BLaER1 treated with 17β-estradiol and CSF1 and Interleukin-3, amounts not matched to agents 10 nM and 100 nM (cell line): ENCODE measurements around the gene HESX1.

ENCODE experiments used
- H3K27ac ChIP-seq, 11 experiments: shearing (Covaris generic); formaldehyde crosslinking; 2 replicates each; pipeline ENCODE4 v1.8.1; 2022
- H3K27me3 ChIP-seq, 11 experiments: shearing (Covaris generic); formaldehyde crosslinking; 2 replicates each; pipeline ENCODE4 v1.8.1; 2022
- H3K36me3 ChIP-seq, 11 experiments: shearing (Covaris generic); formaldehyde crosslinking; 2 replicates each; pipeline ENCODE4 v1.8.1; 2022
- H3K4me1 ChIP-seq, 10 experiments: shearing (Covaris generic); formaldehyde crosslinking; 2 replicates each; pipeline ENCODE4 v1.8.1; 2022
- H3K4me2 ChIP-seq, 11 experiments: shearing (Covaris generic); formaldehyde crosslinking; 2 replicates each; pipeline ENCODE4 v1.8.1; 2022
- H3K4me3 ChIP-seq, 10 experiments: shearing (Covaris generic); formaldehyde crosslinking; 2 replicates each; pipeline ENCODE4 v1.8.1; 2022
- H3K9ac ChIP-seq, 11 experiments: shearing (Covaris generic); formaldehyde crosslinking; 2 replicates each; pipeline ENCODE4 v1.8.1; 2022
- H3K9me3 ChIP-seq, 11 experiments: shearing (Covaris generic); formaldehyde crosslinking; replicated peaks in 1 of 11; 2 replicates each; pipeline ENCODE4 v1.8.1; 2022
- H4K20me1 ChIP-seq, 11 experiments: shearing (Covaris generic); formaldehyde crosslinking; 2 replicates each; pipeline ENCODE4 v1.8.1; 2022
- Cebpa-rat ChIP-seq, 11 experiments: shearing (Covaris generic); IDR thresholded peaks; 2 replicates each; pipeline ENCODE4 v1.8.1; 2022

HESX1 gene

DNA sequence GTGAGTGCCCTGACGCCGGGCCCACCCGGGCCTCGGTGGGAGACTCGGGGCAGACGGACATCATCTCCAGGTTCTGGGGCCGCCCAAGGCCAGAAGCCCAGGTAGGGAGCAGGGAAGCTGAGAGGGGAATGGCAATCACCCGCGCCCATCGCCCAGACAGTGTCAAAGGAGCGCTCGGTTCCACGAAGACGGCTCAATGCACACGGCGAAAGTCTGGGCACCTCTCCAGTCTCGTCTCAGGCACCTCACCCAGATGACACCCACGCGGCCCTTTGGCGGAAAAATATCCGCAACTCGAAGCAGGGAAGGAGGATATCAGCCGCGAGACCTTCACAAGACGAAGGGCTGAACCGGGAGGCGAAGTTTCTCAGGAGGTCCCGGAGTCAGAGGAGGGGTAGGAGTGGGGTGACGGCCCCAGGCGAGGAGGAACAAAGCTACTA is 35.5 kb downstream of the HESX1 start:
- Histone ChIP-seq H4K20me1 (peaks cover 0 to 71% (median 10%) of the 10 kb centered on the region in 11 experiments; a peak in 15 of 22 replicates), H3K27me3 (peaks cover 47 to 99% (median 65%) of the 10 kb centered on the region in 11 experiments), H3K9me3 (no peaks in the 10 kb centered on the region), H3K9ac (peak overlapping the region in 8 of 11 experiments; percentile 55 to 76 (median 71); a peak in 8 of 22 replicates), H3K4me1 (peaks cover 10 to 32% (median 22%) of the 10 kb centered on the region in 10 experiments), H3K36me3 (no peaks in the 10 kb centered on the region), H3K4me2 (peak overlapping the region; percentile 95 to 100 (median 100)), H3K4me3 (peak overlapping the region; percentile 67 to 83 (median 74)), H3K27ac (no peak overlapping the region)
- no peak for TF ChIP-seq Cebpa-rat (IDR thresholded peaks at IDR 0.05)

DNA sequence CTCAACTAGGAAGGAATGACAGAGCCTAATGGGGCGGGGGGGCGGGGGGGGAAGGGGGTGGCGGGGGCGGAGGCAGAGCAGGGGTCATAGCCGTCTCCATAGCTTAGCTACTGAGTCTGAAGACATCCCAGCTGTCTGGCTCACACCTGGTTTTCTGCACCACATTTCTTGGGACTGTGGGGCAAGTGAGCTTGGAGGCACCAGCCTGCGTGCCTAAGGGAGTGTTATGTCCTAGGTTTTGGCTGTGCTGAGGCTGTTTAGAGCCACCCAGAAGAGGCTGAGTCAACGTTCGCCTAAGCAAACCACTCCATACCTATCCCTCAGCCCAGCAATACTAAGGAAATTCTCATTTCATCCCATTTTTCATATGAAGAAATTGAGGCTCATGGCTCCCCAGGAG is 36.0 kb downstream of the HESX1 start:
- Histone ChIP-seq H3K4me3 (peak overlapping the region in 1 of 10 experiments; percentile 67; a peak in 1 of 20 replicates), H3K9me3 (no peaks in the 10 kb centered on the region), H3K27ac (no peak overlapping the region), H4K20me1 (peaks cover 0 to 76% (median 10%) of the 10 kb centered on the region in 11 experiments; a peak in 15 of 22 replicates), H3K9ac (no peak overlapping the region), H3K4me1 (peaks cover 15 to 34% (median 27%) of the 10 kb centered on the region in 10 experiments), H3K27me3 (peaks cover 47 to 99% (median 65%) of the 10 kb centered on the region in 11 experiments), H3K36me3 (no peaks in the 10 kb centered on the region), H3K4me2 (peak overlapping the region in 1 of 11 experiments; percentile 100; a peak in 2 of 22 replicates)
- TF ChIP-seq Cebpa-rat (IDR thresholded peaks at IDR 0.05): no peak

DNA sequence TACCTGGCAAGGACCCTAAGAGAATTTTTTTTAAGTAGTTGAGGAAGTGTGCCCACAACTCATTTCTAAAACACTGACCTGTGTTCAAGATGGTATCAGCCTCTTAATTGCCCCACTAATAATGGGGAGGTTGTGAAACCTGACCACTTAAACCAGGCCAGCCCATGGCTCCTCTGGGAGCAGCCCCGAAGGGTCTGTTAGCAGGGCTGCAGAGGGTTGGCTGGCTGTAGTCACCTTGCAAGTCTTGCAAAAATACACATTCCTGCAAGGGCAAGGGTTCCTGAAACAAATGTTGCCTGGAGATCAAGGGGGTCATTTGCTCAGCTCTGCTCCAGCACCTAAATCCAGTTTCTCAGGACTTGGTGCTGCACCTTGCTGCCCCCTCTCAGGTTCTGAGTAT is 37.9 kb downstream of the HESX1 start:
- H3K36me3 ChIP-seq: no peaks in the 10 kb centered on the region
- H3K4me1 ChIP-seq: peaks cover 17 to 47% (median 33%) of the 10 kb centered on the region in 10 experiments
- H3K27me3 ChIP-seq: peaks cover 47 to 99% (median 73%) of the 10 kb centered on the region in 11 experiments
- H3K27ac ChIP-seq: no peak overlapping the region
- TF ChIP-seq Cebpa-rat (IDR thresholded peaks at IDR 0.05): no peak
- peaks cover 0 to 81% (median 10%) of the 10 kb centered on the region in 11 experiments; a peak in 15 of 22 replicates for H4K20me1 ChIP-seq
- no peak overlapping the region for H3K9ac ChIP-seq
- no peak overlapping the region for H3K4me2 ChIP-seq
- H3K4me3 ChIP-seq: no peak overlapping the region
- no peaks in the 10 kb centered on the region for H3K9me3 ChIP-seq

DNA sequence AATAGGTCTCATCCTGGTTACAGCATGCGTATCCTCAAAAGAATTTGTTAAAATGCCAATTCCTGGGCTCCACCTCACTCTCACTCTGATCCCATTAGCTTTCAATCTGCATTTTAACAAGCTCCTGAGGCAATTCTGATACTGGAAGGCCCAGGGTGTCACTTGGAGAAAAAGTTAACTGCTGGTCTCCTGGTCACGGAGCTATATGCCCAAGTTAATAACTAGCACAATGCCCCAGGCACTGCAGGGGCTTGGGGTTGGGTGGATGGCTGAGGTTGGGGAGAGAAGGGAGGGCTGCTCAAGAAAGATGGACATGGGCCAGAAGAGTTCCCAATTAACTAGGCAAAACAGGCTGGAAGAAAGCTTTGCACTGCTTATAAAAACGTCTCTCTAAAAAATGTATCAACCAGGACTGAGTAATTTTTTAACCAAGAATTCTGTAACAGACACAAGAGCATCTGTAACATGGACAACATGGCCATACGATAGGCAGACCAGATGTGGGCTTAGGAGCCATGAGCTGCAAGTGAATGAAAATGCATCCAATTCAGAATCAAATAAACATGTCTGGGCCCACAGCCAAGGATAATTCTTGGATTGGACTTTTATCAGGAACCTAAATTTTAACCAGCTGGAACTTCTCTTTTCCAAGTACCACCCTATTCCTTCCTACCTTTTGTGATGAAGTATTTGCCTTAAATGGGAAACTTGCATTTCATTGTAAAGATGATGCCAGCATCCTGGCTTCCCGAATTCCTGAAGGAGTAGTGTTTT is 38.8 kb downstream of the HESX1 start:
- TF ChIP-seq Cebpa-rat (IDR thresholded peaks at IDR 0.05): no peak
- Histone ChIP-seq H3K4me1 (peaks cover 17 to 47% (median 33%) of the 10 kb centered on the region in 10 experiments), H3K4me3 (no peak overlapping the region), H4K20me1 (peaks cover 0 to 84% (median 10%) of the 10 kb centered on the region in 11 experiments; a peak in 15 of 22 replicates), H3K4me2 (peak overlapping the region in 6 of 11 experiments; percentile 78 to 97 (median 89); a peak in 10 of 22 replicates), H3K9me3 (no peaks in the 10 kb centered on the region), H3K27ac (no peak overlapping the region), H3K9ac (no peak overlapping the region), H3K36me3 (no peaks in the 10 kb centered on the region), H3K27me3 (peaks cover 47 to 99% (median 70%) of the 10 kb centered on the region in 11 experiments)

DNA sequence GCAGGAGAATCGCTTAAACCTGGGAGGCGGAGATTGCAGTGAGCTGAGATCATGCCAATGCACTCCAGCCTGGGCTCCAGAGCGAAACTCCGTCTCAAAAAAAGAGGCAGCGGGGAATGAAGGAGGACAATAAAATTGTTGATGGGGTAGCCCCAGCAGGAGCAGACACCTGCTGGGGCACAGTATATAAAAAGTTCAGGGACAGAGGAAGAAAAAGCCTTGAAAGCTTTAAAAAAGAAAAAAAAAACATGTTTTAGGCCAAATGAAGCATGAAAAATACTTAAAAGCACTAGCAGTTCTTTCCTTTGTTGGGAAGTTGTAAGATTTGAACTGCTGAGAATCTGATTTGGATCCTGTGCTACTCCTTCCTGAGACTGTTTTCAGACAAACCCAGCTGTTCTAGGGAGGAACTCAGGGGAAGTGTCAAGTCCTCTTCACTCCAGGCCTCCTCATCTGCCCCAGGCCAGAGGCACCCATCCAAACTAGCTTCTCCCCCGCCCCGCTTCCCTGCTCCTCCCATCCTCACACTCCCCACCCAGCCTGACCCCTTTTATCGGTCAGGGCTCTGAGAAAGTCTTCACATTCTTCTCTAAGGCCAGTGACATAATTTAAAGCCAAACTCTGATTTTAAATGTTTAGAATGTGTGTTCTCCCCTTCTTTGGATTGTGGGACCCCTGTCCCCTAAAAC is 39.6 kb downstream of the HESX1 start:
- Histone ChIP-seq H3K4me1 (peaks cover 17 to 45% (median 34%) of the 10 kb centered on the region in 10 experiments), H3K4me2 (peak overlapping the region in 8 of 11 experiments; percentile 10 to 97 (median 88); a peak in 13 of 22 replicates), H4K20me1 (peaks cover 0 to 80% (median 10%) of the 10 kb centered on the region in 11 experiments; a peak in 15 of 22 replicates), H3K4me3 (no peak overlapping the region), H3K36me3 (no peaks in the 10 kb centered on the region), H3K27ac (no peak overlapping the region), H3K9me3 (no peaks in the 10 kb centered on the region), H3K27me3 (peaks cover 47 to 99% (median 66%) of the 10 kb centered on the region in 11 experiments), H3K9ac (no peak overlapping the region)
- TF ChIP-seq Cebpa-rat (IDR thresholded peaks at IDR 0.05): no peak

DNA sequence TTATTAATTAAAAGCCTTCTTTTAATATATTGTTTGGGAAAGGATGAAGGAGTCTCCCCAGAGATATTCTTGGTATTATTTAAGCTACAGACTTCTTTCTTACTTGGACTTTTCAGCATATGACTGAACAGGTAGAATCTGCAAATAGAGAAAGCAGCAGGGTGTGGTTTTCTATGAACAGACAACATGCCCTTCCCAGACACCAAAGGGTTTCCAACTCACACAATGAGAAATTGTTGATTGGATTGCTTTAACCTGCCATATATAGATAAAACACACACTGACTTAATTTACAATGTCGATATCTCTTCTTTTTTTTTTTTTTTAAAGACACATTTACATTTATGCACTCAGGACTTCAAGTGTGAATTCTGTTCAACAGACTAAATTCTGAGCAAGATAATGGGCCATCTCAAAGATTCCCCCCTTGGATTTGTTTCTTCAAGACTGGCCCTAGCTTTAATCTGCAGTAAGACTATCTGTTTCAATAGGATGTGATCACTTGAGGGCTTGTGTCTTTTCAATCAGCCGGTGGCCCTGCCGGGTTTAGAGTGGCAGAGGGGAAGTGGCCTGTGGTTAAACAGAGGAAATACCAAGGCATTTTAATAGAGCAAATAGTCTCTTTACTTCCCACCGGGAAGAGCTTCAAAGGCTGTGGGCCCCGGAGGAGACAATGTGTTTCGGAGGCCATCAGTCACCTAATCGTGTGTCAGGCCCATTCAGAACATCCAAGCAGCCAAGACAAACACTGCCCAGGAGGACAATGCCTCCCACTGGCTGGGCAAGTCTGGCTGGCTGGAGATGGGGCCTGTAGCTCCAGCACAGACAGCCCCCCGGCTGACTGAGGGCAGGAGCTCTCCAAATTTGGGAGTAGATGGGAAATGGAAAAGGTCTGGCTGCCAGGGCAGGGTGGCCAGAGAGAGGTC is 40.7 kb downstream of the HESX1 start:
- H3K27ac ChIP-seq: no peak overlapping the region

DNA sequence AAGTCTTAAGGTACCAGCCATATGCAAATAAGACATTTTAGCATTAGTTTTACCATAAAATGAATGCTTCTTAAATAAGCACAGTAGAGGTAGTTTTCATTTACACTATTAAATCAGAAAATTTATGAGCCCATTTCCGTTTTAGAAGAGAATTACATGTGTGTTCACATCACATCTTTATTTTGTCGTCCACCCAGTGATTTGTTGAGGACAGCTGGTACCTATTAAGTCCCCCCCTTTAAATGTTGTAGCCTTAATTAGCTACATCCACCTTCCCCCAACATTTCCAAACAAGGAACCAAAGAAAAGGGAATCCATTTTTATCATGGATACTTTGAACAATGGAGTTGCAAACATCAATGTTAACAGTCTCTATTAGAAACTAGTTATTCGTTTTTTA is 41.5 kb downstream of the HESX1 start:
- H4K20me1 ChIP-seq: peaks cover 0 to 70% (median 0%) of the 10 kb centered on the region in 11 experiments; a peak in 9 of 22 replicates
- no peak for TF ChIP-seq Cebpa-rat (IDR thresholded peaks at IDR 0.05)
- H3K9ac ChIP-seq: no peak overlapping the region
- no peaks in the 10 kb centered on the region for H3K9me3 ChIP-seq
- H3K27ac ChIP-seq: no peak overlapping the region
- H3K4me1 ChIP-seq: peaks cover 11 to 45% (median 28%) of the 10 kb centered on the region in 10 experiments
- peaks cover 28 to 93% (median 49%) of the 10 kb centered on the region in 11 experiments for H3K27me3 ChIP-seq
- peak overlapping the region in 7 of 11 experiments; percentile 75 to 97 (median 88); a peak in 11 of 22 replicates for H3K4me2 ChIP-seq
- H3K36me3 ChIP-seq: no peaks in the 10 kb centered on the region
- no peak overlapping the region for H3K4me3 ChIP-seq

More for the DNA sequence above, 40.7 kb downstream of the HESX1 start:
- Histone ChIP-seq H4K20me1 (peaks cover 0 to 75% (median 3%) of the 10 kb centered on the region in 11 experiments; a peak in 14 of 22 replicates), H3K9me3 (no peaks in the 10 kb centered on the region), H3K27me3 (peaks cover 35 to 98% (median 57%) of the 10 kb centered on the region in 11 experiments), H3K9ac (no peak overlapping the region; a peak in 1 of 22 replicates), H3K4me1 (peaks cover 12 to 45% (median 29%) of the 10 kb centered on the region in 10 experiments), H3K4me2 (peak overlapping the region; percentile 71 to 97 (median 78)), H3K4me3 (0 out of 20 replicates have a peak overlapping the region, but pooled peaks of 1 of the 10 experiments have one; percentile 0), H3K36me3 (no peaks in the 10 kb centered on the region)
- TF ChIP-seq Cebpa-rat (IDR thresholded peaks at IDR 0.05): no peak

DNA sequence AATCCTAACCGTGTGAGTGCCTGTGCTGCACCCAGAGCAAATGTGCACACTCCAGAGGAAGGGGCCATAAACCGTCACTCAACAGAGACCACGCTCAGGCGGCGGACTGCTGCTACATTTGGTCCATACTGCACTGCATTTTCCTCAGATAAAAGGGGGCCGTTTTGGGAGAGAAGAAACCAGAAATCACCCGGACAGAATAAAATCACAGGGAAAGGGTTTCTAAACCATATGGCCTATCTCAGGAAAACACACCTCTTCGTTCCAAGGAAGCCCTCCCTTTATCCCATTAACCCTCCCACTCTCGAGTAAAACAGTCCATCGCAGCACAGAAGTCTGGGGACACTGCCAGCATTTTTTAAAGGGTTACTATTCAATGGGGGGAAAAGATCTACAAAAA is 42.2 kb downstream of the HESX1 start:
- H3K27me3 ChIP-seq: peaks cover 20 to 92% (median 42%) of the 10 kb centered on the region in 11 experiments
- H3K9ac ChIP-seq: no peak overlapping the region
- no peaks in the 10 kb centered on the region for H3K36me3 ChIP-seq
- peak overlapping the region in 2 of 11 experiments; percentile 35 to 90; a peak in 3 of 22 replicates for H3K4me2 ChIP-seq
- H3K4me1 ChIP-seq: peaks cover 11 to 45% (median 28%) of the 10 kb centered on the region in 10 experiments
- no peaks in the 10 kb centered on the region for H3K9me3 ChIP-seq
- peaks cover 0 to 62% (median 0%) of the 10 kb centered on the region in 11 experiments; a peak in 9 of 22 replicates for H4K20me1 ChIP-seq
- H3K27ac ChIP-seq: no peak overlapping the region
- H3K4me3 ChIP-seq: no peak overlapping the region
- TF ChIP-seq Cebpa-rat (IDR thresholded peaks at IDR 0.05): no peak
